GM19193 (cell line): ENCODE measurements around the gene LIMS2.

Experiments
- POLR2A ChIP-seq: IDR thresholded peaks from 4 replicates; pipeline ENCODE4 v1.6.1; 2011; ENCODE audit not compliant: insufficient read depth, insufficient read length; ENCODE audit errors: extremely low read depth

The LIMS2 gene

DNA sequence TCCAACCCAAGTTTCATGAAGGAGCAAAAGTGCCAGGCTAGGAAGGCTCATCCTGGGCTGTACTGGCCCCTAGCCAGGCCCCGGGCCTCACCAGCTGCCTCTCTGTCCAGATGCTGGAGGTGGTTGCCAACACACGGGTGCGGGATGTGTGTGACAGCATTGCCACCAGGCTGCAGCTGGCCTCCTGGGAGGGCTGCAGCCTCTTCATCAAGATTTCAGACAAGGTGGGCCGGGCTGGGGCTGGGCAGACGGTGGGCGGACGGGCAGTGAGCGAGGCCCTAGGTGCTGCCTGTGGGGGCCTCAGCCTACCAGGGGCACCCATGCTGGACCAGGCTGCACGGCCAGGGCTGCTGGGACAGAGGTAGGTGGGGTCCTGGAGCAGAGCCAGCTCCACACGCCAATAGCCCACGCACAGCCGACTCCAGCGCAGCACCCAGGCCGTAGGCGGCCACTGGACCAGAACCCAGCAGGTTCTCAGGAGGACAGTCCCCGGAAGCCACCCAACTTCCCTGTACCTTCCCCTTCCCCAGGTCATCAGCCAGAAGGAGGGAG, 41.2 kb downstream of the LIMS2 start:
- TF ChIP-seq POLR2A: no peak

DNA sequence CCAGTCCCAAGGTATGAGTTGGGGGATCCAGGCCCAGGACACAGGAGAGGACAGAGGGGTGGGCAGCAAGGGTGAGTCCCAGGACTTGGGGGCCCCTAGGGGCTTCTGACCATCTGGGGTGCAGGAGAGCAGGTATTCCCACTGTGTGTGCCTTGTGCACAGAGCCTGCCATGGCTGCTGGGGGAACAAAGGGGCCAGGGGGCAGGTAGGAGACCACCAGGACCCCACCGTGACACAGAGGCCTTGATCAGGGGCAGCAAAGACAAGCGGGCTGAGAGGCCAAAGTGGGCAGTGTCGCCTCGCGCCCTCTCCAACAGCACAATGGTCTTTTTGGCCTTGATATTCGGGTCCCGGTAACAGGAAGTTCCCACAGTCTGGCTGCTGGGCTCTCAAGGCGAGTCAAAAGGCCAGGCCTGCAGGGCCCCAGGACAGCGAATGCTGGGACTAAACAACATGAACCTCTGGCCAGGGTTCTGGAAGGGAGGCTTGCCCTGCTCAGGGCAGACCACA, 41.7 kb downstream of the LIMS2 start:
- TF ChIP-seq POLR2A: no peak

GRCh38 chr2:127632592-127633489, 42.5 kb downstream of the LIMS2 start:
- TF ChIP-seq POLR2A: no peak

DNA sequence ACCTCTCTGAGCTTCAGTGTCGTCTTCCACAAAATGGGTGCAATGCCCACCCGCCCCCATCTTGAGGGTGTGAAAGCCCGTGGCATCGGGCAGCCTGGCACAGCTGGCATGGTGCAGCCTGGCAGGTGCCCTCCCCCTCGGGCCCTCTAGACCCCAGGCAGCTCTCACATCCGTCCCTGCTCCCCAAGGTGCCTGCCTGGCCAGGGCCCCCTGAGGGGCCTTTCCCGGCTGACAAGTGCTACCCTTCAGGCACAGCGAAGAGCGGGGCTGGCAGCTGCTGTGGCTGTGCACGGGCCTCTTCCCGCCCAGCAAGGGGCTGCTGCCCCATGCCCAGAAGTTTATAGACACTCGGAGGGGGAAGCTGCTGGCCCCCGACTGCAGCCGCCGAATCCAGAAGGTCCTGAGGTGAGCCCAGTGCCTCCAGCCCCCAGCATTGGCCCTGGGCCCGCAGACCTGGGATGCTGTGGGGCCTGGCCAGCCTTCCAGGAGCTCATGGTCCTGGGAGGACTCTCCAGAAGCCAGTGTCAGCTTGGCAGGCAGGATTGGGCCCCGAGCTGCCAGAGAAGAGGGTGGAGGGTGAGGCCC, 43.2 kb downstream of the LIMS2 start:
- TF ChIP-seq POLR2A: no peak

DNA sequence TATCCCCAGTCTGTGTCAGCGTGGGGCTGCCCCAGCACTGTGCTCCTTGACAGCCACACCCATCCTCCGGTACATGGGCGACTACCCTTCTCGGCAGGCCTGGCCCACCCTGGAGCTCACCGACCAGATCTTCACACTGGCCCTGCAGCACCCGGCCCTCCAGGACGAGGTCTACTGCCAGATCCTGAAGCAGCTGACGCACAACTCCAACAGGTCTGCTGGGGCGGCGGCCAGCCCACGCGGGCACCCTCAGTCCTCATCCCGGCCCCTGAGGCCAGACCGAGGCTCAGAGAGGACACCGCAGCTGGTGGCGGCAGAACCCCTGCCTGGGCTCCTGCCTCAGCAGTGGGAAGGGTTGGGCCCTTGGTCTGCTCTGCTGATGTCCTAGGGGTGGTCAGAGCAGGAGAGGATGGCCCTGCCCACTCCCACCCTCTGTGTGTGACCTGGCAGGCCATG, 43.8 kb downstream of the LIMS2 start:
- no peak for TF ChIP-seq POLR2A

GRCh38 chr2:127630864-127631540, 44.3 kb downstream of the LIMS2 start:
- no peak for TF ChIP-seq POLR2A

DNA sequence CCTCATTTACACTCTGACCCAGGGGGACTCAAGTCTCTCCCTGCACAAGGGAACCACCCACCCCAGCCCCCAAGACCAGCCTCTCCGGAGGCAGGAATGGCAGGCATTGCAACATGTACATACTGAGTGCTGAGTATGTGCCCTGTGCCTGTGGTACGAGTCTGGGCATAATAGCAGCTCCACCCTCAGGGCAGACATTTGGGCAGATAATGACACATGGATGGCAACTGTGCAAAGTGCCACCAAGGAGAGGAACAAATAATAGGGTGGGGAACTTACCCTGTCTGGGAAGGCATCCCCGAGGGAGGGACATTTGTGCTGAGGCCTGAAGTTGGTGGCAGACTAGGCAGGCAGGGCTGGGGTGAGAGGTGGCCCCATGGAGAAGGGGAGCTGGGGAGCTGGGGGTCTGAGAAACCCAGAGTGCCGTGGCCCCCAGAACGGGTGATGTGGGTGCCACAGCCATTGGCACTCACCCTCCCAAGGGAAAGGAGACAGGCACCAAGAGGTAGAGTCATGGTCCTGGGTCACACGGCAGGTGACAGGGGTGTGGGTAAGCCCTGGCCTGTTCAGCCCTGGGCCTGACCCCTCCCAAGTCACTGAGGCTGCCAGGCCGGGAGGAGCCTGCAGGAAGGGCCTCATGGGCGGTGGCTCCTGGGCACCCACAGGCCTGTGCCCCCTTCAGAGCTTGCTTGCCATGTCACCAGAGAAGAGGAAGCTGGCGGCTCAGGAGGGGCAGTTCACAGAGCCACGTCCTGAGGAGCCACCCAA, 45.0 kb downstream of the LIMS2 start:
- TF ChIP-seq POLR2A: no peak

- TF ChIP-seq POLR2A: no peak
These were observed 45.7 kb downstream of the LIMS2 start for GRCh38 chr2:127629637-127630036.

GRCh38 chr2:127628767-127629614, 46.3 kb downstream of the LIMS2 start:
- TF ChIP-seq POLR2A: no peak

DNA sequence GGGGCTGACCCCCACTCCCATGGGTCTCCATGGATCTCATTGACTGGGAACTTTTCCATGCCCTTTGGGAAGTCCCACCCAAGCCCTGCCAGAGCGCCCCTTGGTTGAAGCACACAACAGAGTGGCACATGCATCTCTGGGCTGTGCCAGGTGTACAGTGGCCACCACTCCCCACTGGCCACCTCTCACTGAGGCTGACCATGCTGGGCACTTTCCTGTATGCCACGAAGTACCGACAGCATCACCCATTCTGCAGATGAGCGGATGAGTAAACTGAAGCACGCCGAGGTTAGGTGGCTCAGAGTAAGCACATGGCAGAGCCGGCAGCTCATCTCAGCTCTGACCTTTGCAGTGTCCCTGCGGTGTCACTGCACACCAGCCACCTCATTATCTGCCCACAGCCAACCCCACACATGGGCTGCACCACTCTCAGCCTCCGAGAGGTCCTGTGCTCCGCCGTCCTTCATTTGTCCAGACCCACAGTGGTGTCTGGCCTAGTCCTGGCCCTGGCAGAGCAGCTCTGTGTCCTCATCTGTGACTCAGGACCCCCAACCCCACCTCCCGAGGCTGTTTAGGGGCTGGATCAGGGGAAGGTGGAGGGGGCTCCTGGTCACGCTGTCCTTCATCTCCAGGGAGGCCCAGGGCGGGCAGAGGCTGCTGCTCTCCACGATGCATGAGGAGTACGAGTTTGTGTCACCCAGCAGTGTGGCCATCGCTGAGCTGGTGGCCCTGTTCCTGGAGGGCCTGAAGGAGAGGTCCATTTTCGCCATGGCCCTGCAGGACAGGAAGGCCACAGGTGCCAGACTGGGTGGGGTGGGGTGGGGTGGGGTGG, 47.4 kb downstream of the LIMS2 start:
- TF ChIP-seq POLR2A: no peak

DNA sequence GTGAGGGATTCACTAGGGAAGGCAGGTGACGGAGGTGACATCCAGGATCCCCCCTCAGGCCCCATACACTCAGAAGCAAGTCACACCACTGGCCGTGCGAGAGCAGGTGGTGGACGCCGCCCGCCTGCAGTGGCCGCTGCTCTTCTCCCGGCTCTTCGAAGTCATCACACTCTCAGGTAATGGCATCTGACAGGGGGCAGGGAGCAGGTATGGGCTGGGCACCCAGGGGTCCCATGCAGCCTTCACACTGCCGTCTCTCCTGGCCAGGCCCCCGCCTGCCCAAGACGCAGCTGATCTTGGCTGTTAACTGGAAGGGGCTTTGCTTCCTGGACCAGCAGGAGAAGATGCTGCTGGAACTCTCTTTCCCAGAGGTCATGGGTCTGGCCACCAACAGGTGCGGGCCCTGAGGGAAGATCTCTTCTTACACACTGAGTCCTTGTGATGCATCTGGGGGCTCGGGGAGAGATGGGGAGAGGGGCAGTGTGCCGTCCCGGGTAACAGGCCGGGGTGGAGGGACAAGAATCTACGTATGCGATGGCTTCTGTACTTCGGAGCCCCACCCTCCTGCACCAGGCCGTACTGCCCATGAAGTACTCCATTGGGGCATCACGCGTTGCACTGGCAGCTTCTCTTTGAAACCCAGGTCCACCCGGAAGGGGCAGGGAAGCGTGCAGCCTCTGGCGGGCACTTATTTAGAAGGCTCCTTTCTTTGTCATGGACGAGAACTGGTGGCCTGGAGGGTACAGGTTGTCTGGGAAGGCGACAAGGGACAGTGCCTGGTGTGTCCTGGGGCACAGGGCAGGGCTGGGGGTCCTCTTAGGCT, 48.2 kb downstream of the LIMS2 start:
- no peak for TF ChIP-seq POLR2A

GRCh38 chr2:127626175-127626574, 49.2 kb downstream of the LIMS2 start:
- TF ChIP-seq POLR2A: no peak
